Measurements from ENCODE around the gene BABAM2.

The BABAM2 gene

DNA sequence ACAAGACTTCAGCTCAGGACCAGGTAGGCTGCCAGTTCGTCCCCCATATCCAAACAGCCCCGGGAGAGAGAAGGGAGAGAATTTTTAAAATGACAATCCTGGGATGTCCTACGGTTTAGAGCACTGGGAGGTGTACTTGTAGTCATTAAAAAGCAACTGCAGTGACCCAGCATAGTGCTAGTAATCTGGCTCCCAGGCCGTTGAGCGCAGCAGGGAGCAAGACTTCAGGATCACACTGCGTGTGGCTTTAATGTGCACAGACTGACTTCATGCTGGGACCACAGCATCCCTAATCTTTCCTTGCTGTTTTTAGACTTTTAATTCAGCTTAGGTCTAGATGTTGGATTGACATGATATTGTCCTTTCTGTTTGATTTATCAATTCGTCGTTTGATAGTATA is 282.8 kb downstream of the BABAM2 start:
- FAIRE-seq = no peak

DNA sequence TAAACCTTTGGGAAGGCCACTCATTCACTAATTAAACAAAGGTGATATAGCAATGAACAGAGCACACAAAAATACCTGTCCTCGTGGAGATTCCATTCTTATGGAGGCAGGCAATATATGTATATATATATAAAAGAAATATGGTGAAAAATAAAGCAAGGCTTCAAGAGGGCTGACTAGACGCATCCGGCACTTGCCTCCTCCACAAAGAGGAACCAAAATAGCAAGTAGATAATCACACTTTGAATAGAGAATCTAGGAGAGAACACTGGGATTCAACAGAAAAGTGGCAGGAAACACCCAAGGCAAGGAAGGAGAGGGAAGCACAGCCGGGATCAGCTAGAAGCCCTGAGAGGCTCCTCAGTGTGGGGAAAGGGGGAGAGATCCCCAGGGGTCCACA is 283.7 kb downstream of the BABAM2 start:
- FAIRE-seq = no peak

DNA sequence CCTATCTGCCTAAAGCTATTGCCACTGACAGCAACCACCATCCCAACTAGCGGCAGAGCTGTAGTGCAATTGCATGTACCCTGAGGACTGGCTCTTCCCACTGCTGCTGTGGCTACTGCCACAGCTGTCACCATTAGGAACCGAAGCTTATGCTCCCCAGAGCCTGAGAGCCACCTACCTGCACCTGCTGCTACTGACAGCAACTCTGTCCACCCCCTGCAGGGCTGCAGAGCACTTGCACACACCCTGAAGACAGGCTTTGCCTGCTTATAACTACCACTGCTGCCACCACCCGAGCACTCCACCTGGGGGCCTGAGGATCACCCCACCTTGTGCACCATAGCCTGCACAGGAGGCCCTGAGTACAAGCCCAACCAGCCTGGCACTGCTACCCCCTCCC is 284.5 kb downstream of the BABAM2 start:
- FAIRE-seq = no peak

DNA sequence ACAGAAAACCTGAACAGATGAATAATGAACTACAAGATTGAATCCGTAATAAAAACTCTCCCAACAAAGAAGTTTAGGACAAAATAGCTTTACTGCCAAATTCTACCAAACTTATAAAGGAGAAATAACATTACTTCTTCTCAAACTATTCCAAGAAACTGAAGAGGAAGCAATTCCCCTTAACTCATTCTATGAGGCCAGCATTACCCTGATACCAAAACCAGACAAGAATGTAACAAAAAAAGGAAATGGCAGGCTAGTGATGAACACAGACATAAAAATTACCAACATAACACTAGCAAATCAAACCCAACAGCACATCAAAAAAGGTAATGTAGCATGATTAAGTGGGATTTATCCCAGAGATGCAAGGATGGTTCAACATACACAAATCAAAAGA is 288.4 kb downstream of the BABAM2 start:
- FAIRE-seq = no peak

DNA sequence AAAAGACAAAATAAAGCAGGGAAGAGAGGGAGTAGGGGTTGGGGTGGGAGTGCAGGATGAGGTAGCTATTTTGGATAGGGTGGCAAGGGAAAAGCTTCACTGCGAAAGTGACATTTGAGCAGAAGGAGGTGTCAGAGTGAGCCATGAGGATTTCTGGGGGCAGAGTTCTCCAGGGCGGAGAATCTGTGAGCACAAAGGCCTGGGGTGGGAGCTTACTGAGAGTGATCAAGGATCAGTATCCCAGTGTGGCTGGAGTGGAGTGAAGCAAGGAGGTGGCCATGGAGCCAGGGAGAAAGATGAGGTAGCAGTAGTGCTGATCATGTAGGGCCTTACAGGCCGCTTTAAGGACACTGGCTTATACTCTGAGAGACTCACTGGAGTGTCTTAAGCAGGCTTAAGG is 291.3 kb downstream of the BABAM2 start:
- FAIRE-seq = no peak

DNA sequence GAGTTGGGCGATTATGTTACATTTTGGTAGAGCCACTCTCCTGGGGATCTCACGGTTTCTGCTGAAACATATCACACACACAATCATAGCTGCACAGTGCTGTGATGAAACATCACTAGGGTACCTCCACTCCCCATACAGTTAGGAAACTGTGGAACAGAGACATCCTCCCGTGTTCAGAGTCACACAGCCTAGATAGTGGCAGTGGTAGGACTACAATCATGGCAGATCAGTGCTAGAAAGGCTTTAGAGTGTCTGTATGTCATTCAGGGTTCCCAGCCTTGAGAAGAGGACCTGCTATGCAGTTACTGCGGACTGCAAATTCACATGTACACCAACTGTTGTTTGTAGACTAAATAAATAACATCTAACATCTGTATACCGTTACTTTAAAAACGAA is 291.8 kb downstream of the BABAM2 start:
- no peak for FAIRE-seq

DNA sequence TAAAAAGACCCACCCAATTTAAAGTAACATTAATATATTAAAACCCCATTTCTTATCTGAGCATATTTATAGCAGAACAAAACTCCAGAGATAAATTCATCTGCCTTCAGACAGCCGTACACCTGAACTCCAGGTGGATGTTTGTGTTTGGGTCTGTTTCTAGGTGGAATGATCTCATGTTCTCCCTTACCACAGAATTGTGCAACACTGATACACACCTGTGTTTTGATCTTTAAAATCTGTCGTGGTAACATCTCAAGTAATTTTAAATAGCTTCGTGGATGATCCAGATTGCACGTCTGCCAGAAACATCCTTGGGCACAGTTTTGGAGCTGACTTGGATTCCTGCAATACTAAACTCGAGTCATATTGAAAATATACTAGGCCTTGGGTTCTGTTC is 294.6 kb downstream of the BABAM2 start:
- FAIRE-seq = no peak

DNA sequence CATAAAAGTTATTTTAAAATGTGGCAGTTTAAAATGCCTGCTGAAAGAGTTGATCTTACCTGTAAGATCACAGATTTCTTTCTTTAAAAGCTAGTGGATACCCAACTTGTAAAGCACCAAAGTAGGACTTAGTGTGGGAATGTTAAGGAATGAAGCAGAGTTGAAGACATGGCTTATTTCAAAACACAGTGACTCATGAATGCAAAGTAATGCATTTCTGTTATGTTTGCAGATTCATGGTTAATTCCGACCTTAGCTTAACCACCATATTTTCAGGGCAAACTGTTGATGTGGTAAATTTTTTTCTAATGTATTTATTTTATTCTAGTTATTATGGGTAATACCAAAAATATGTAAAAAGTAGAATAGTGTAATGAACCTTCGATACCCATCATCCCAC is 295.4 kb downstream of the BABAM2 start:
- FAIRE-seq = no peak

DNA sequence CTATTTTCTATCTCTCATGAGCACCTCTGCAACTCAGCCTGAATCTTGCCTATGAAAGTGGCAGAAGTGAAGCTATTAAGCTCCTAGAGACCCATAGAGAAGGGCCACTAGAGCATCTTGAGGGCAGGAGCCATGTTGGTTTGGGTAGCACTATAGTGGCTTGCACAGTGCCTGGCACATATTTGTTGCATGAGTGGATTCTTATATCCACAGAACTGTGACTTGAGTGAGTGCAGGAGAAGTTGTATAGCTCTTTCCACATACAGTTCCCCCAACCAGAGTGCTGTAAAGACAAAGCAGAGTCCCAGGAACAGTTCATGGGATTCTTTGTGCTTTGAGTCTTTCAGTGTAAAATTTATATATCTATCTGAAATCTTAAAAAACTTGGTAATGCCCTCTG is 296.7 kb downstream of the BABAM2 start:
- FAIRE-seq = no peak

DNA sequence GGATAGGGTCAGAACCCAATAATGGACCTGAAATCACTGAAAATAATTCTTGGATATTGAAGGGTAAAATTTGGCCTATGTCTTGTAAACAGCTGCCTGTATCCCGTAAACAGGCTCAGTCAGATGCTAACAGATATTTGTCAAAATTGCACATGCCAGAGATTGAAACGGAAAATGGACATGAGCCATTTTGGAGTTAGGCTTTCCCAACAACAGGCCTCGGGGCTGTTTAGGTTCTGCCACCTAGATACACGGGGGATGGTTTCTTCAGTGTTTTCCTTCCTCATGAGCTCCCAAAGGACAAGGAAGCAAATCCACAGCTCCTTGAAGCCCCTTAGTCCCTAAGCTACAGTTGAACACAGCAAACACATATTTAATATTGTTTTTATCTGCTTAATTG is 297.9 kb downstream of the BABAM2 start:
- FAIRE-seq = no peak

DNA sequence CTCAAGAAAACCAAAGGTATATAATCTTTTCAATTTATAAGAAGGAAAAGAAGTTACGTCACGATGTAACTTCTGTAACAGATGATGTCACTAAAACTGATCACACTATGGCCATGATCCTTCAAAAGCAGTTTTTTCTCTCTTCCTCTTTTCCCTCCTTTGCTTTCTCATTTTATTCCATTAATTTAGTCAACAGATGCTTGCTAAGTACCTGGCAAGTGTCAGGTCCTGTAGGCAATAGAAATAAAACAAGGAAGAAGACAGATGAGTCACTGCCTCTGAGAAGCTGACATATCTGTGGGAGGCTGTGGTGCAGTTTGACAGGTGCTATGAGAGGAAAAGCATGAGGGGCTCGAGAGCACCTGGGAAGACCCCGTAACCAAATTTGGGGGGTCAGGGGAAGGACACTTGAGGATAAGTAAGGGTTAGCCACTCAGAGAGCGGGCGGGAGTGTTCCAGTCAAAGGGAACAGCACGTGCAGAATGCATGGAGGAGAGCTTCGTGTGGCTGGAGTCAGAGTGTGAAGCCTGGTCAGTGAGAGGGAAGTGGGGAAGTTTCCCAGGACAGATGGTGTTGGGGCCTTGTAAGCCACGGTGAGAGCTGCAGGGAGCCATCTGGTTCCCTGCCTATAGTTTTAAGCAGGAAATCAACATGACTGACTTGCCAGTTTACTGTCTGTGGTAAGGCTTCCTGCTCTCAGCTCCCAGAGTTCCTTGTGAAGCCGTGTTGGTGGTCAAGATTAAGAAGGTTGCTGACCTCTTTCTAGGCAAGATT is 303.3 kb downstream of the BABAM2 start:
- no peak for FAIRE-seq

DNA sequence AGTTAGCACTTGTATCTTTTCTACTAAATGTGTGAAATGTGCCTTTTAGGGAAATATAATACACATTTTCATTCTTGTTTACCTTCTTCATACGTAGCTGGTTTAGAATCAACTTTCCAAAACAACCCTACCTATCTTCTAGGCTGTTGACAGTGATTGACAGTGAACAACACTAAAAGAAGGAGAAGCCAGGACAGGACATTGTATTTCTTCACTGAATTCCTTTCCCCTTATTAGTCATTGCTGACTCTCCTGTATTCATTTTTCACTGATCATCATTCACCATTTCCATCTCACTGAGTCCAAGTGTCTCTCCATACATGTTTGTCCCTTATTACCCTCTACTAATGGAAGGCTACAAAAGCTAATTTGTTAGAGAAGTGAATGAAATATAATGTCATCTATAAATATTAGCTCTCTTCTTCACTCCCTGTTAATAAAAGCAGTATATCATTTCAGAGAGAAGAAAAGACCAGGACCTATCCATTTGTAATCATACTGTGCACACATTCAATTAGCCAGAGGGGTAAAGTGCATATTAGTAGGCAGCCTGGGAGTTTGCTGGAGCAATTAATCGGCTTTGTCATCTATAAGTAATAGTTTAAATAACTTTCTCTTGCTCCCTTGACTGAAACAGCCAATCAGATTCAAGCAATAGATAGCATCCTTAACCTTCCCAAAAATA is 309.6 kb downstream of the BABAM2 start:
- no peak for FAIRE-seq

DNA sequence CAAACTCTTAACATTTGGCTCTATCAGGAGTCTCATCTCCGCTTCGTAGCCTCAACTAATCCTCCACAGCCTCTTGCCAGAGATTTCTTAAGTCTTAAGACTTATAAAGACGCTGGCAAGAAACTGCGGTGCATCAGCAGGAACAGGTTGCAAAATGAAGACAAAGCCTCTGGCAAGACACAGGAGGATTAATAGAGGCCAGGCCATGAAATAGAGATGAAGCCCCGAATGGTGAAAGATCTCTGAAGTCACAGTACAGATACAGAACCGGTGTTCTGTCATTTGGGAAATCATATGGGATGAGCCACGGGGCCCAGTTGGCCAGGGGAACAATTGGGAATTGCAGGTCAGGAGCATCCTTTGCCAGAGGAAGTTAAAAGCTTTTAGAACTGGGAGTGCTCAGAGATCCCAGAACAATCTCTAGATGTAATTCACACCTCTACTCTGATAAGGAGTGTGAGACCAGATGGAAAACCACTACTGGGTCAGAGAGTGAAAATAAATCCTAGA is 311.2 kb downstream of the BABAM2 start:
- no peak for FAIRE-seq

DNA sequence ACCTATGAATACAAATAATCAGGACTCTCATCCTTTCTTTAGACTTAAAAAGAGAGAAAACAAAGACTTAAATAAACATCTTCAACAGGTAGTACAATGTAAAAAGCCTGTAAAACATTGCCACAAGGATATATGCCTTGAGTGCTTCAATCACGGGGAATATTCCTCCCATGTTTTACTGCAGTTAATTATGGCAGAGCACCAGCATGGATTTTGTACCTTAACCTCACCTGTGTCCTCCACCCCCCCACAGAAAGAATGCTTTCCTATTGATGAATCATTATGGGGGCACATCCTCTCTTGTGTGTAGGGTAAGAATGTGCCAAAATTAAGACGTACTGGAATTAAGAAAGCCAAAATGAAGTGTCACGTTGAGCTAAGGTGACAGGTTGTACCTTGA is 312.2 kb downstream of the BABAM2 start:
- no peak for FAIRE-seq

DNA sequence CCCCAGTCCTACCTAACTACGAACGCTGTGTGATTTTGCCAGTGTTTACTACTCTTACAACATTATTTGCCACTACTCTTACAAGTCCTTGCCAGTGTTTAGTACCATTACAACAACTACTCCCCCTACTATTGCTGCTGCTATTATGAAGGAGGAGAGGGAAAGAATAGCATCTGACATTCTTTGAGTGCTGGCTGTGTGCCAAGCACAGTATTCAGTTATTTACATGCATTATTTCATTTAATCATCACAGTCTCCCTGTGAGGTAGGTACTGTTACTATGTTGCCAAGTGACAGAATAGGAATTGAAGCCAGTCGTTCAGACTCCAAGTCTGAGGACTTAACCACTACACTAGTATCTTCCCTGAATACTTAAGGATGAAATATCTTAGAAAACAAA is 316.2 kb downstream of the BABAM2 start:
- FAIRE-seq = no peak

DNA sequence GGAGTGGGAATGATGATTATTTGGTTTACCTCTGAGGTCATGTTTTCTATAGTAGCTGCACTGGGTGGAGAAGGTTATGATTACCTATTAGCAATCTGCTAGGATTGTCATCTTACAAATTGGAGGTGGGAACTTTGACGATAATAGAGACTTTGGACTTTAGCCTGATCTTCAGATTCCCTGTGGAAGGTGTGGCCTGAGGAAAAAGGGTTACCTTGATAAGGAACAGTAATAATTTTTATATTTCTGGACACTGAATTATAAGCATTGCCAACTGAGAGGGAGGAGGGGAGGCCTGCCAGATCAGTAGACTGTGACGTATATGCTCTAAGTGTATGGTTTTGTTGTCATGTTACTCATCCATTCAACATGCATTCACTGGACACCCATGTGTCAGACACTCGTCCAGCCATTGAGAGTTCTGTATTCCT is 318.7 kb downstream of the BABAM2 start:
- no peak for FAIRE-seq

DNA sequence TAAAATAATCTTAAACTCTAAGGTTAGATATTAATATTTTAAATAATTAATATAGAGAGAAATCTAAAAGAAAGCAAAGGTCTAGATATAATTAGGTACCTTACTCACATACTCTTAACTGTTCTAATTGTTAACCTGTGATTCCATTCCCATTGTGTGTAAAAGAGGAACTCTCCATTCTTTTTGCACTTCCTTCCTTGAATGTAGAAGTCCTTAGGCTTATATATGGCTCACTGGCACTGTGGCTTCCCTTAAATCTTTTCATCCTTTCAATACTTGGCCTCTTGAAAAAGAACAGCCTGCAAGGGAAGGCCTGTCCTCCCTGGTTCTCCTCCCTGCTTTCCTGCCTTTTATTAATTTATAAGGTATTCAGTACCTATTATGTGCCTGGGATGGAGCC is 319.3 kb downstream of the BABAM2 start:
- FAIRE-seq = no peak

DNA sequence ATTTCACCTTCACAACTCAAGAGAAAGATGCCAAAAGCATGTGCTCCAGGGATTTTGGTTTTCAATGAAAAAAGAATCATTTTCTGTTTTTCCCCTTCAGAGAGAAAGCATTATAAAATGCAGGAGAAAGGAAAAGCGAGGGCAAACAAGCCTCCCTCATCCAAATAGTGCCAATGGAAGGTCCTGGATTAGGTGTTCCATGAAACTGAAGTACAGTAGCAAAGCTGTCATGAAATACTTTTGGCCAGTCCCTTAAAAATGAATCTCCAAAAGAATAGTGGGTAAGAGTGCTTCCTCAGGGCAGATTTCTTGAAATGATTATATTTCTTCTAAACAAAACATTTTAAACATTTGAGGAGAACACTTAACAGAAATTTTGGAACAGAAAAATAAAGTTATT is 320.0 kb downstream of the BABAM2 start:
- FAIRE-seq = no peak

DNA sequence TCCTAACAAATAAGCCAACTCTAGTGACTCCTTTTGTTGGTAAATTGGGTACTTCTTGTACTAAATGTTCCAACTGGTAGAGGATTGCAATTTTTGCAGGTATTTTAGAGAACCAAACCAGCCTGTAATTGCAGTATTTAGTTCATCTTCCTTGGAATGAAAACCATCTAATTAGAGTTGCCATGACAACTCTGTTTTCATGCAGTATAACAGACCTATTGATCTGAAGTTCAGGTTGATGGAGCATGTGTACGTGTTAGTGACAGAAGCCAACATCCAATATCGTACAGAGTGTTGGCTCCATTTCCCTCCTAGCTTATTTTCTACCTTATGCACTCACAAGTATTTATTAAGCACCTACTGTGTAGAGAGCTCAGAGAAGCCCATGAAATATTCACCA is 325.8 kb downstream of the BABAM2 start:
- no peak for FAIRE-seq

DNA sequence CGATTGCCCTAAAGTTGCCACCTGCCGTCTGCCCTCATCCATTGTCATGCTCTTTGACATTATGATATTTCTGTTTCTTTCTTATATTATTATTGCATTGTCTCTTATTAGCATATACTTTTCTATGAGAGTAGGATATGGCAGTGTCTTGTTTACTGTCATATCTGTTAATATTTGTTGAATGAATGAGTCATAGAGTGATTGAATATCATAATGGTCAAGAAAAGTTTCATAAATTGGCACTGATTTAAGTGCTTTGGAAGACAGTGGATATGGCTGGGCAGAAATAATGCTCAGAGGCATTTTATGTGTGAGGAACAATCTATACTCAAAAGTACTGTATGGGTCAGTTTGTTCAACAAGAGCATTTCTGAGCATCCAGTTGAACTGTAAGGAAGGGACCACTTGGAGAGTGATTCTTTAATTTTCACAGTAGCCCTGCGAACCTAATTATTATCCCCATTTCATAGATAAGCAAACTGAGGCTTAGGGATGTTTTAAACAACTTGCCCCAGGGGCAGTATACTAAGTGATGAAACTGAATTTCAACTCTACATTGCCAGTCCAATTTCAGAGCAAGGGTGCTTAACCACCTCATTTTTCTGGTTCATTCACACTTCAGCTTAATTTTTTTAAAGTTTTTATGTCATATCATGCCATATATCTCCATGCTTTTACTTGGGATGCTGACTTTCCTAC is 326.7 kb downstream of the BABAM2 start:
- no peak for FAIRE-seq

DNA sequence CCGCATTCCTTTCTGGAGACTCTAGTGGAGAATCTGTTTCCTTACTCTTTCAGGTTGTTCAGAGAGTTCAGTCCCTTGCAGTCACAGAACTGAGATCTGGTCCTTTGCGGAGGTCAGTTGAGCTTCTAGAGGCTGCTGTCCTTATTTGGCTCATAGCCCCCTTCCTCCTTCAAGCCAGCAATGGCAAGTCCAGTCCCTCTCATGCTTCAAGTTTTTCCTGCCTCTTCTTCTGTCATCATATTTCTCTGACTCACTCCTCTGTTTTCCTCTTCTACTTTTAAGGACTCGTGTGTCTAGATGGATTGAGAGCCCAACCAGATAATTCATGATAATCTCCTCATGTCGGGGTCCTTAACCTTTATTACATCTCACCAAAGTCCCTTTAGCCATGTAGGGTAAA is 328.6 kb downstream of the BABAM2 start:
- no peak for FAIRE-seq

DNA sequence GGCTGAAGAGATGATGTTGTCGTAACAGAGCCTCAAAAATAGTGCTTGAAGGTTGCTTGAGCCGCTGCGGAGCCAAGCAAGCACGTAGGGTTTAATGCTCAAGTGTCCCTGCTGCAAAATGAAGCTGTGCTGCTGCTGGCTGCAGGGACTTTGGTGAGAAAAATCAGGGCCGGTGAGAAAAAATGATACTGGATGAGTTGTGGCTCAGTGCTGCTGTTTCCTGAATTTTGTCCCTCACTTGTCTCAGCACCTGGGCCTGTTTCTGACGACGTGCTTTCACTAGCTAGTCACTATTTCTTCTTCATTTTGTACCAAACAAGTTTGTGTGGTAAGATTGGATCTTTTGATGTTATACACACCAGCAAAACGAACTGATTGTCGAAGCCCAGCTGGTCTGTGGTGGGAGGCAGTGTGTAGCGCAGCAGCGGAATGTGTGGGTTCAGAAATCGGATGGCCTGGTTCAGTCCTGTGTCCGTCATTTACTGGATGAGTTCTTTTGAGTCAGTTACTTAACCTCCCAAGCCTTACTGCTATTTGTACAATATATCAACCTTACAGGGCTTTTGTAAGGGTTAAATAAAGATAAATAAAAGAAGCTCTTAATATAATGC is 329.3 kb downstream of the BABAM2 start:
- no peak for FAIRE-seq

DNA sequence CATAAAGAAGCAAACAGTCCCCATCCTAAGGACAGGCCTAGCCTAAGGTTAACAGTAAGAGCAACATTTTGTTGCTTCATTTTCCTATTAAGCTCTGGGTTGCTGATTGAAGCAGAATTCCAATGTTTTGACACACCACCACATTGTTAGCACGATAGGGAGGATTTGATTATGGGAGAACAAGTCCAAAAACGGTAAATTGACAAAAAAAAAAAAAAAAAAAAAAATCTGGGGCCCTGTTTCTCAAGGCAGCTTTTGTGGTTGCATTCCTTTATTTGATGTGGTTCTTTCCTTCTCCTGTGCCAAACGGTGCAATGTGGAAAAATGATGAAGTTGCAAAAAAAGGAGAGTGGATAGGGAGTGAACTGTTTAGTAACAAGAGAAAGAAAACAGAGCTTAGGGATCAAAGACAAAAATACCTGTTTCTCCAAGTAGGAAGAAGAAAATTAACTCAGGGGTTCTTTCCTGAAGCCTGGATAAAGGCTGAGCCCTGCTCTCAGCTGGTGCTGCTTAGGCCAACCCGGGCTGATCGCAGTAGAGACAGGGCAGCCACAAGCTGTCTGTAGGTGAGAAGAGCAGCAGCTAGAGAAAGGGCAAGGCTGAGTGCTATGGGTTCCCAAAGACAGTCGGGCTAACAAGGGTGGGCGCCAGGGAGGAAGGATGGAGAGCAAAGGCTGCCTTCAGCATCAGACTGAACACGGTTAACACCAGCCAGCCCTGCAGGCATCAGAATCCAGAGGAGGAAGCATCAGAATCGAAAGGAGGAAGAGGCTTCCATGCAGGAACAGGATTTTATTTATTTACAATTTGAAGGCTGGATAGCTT is 334.3 kb downstream of the BABAM2 start:
- no peak for FAIRE-seq

All from TTC549 (cell line).